Spinal cord (tissue), 10 donors: ENCODE measurements around the gene SMAD1. TPM values are rescaled to one million over a fixed set of nuclear protein-coding genes. Genes with fewer than 3 reads are reported as not detected.
"Not testable (repeated sequence)": the region's sequence is repeated elsewhere in the genome, so short reads cannot be mapped to it uniquely, and the experiment has no call there.

ENCODE experiments used
- DNase-seq, 6 donors: peaks; one replicate each; pipeline versions ENCODE4 v3.0.0 to v3.0.0-alpha.2; 2013 to 2015; ENCODE audit warnings: low spot score in 6 of 6, low read depth in 4 of 6
- H3K27ac ChIP-seq: one replicate; pipeline ENCODE4 v1.5.1; 2013; ENCODE audit warnings: low read depth, low read length, control low read depth
- H3K27me3 ChIP-seq: one replicate; pipeline ENCODE4 v1.6.1; 2013; ENCODE audit warnings: low read length; ENCODE audit not compliant: control insufficient read depth, insufficient read depth
- H3K36me3 ChIP-seq: one replicate; pipeline ENCODE4 v1.6.1; 2013; ENCODE audit warnings: low read length; ENCODE audit not compliant: control insufficient read depth, insufficient read depth
- H3K4me1 ChIP-seq: one replicate; pipeline ENCODE4 v1.6.1; 2013; ENCODE audit warnings: low read length; ENCODE audit not compliant: control insufficient read depth, insufficient read depth
- H3K4me3 ChIP-seq: one replicate; pipeline ENCODE4 v1.5.1; 2013; ENCODE audit warnings: low read depth, low read length, control low read depth
- H3K9me3 ChIP-seq: one replicate; pipeline ENCODE4 v1.6.1; 2013; ENCODE audit warnings: low read length; ENCODE audit not compliant: control insufficient read depth, insufficient read depth
- WGBS: methylation state at CpG from one replicate; pipeline ENCODE4 v1.1.5; 2013; ENCODE audit warnings: missing lambda C conversion rate; ENCODE audit not compliant: insufficient coverage; 5-methylcytosine and 5-hydroxymethylcytosine counted together
- polyA plus RNA-seq, 2 donors: library from polyadenylated mRNA; unstranded; fragments of 120-200 nt; gene quantifications; one replicate each; pipeline ENCODE4 v1.2.1, GENCODE V29; 2013; ENCODE audit not compliant: insufficient read length in 2 of 2
- total RNA-seq, 2 donors: library from RNA; depleted of rRNA in 1 of 2; stranded (reverse); fragments of 120-200 nt in 1 of 2; fragments of >200 nt in 1 of 2; gene quantifications; one replicate each; pipeline versions ENCODE4 v1.2.3 to v1.2.4, GENCODE V29; 2013 to 2014
- donor health status: healthy.

SMAD1 gene
- total and polyA plus RNA-seq, 4 donors = 33.8 to 47.7 (median 41.6) TPM

DNA sequence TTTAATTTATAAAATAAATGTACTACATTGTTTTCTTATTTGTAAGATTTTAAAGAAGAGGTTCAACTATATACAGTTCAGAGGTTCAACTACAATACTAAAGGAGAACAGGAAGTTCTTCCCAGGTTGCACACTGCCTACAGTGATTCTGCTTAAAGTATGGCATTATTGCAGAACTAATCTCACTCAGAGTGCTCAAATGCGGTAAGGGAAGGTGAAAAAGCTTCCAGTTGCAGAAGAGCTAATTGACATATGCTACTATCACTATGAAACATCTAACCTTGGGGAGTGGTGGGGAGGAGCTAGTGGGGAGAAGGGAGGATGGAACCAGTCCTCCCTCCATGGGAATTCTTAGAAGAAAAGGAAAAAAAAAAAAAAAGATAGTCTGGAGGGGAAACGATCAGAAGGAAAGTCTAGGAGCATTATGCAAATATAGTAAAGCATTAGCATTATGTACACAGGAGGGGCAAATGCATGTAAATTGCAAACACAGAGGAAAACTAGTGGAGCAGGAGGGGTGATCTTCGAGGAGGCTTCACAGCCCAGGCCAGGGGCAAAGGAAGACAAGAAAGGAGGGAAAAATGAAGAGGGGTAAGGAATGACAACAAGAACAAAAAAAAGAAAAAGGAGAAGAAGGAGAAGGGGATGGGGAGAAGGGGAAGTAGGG lies 105.6 kb downstream of the SMAD1 start:
- Histone ChIP-seq H3K27me3 (no peaks in the 10 kb centered on the region), H3K27ac (no peak overlapping the region), H3K4me3 (no peak overlapping the region), H3K36me3 (no peaks in the 10 kb centered on the region), H3K9me3 (no peaks in the 10 kb centered on the region), H3K4me1 (no peaks in the 10 kb centered on the region)
- 53% methylated on average over 2 of the region's 3 CpGs for WGBS
- DNase-seq = no peak

DNA sequence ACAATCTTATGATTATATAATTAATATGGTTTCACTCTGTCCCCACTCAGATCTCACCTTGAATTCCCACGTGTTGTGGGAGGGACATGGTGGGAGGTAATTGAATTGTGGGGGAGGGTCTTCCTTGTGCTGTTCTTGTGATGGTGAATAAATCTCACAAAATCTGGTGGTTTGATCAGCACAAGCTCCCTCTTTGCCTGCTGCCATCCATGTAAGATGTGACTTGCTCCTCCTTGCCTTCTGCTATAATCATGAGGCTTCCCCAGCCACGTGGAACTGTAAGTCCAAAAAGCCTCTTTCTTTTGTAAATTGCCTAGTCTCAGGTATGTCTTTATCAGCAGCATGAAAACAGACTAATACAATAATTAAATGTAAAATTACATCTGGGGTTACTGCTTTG lies 107.7 kb downstream of the SMAD1 start:
- not testable (repeated sequence) for H3K9me3 ChIP-seq, H3K27me3 ChIP-seq, DNase-seq, H3K4me3 ChIP-seq, H3K4me1 ChIP-seq, H3K27ac ChIP-seq, H3K36me3 ChIP-seq
- no CpG with 5 or more reads among the region's 2 CpGs for WGBS

DNA sequence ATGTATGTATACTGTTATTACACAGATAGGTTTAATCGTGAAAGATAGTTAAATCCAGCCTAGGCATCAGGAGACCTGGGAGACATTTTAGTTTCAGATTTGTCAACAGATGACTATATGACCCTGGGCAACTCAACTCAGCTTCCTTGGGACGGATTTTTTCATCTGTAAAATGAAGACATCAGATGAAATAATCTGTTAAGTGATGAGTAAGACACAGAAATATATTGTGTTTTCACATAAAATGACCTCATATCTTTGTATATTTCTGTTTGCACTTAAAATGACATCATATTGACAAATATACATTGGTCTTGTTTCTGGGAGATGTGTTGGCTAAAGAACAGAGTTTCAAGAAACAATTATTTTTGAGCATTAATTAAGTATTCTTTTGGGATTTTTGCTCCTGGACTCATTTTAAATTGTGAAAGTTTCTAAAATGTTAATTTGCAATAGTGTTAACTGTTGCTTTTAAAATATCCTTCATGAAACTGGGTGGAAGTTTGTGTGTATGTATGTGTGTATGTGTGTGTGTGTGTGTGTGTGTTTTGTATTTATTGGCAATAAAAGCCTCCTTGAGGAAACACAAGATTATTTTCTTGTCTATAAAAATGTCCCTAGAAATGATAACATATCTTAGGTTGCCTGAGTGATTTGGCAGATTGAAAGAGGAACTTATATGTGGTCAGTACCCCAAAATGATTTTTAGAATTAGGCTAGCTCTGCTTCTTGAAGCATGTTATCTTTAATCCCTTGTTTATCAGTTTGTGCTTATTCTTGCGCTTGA lies 108.5 kb downstream of the SMAD1 start:
- H3K27ac ChIP-seq = no peak overlapping the region
- H3K9me3 ChIP-seq = no peaks in the 10 kb centered on the region
- H3K4me3 ChIP-seq = no peak overlapping the region
- WGBS = 100% methylated on average over 1 of the region's 3 CpGs
- no peaks in the 10 kb centered on the region for H3K36me3 ChIP-seq
- no peaks in the 10 kb centered on the region for H3K27me3 ChIP-seq
- H3K4me1 ChIP-seq = no peaks in the 10 kb centered on the region
- DNase-seq = no peak

DNA sequence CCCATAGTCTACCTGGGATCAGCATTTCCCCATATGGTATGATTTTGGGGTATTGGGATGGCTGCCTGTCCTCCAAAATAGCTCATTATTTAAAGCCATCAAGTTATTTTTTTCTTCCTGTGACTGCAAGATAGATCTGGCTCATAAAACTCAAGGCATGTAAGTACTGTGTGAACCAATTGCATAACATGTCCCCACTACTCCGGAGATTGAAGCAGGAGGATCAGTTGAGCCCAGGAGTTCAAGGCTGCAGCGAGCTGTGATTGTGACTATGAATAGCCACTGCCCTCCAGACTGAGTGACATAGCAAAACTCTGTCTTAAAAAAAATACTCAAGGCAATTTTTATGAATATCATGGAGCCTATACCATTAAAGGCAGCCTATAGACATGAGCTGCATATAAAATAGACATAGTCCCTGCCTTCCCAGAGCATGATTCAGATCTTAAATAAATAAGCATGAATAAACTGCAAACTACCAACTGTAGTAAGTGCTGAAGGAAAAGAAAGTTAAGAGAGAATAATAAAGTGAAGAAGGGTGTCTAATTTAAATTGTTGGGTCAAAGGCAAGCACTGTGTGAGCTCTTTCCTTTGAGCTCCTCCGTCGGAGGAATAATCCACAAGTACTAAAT lies 120.6 kb downstream of the SMAD1 start:
- Histone ChIP-seq H3K4me3 (no peak overlapping the region), H3K4me1 (peaks cover 3% of the 10 kb centered on the region), H3K9me3 (peaks cover 2% of the 10 kb centered on the region), H3K36me3 (no peaks in the 10 kb centered on the region), H3K27ac (no peak overlapping the region), H3K27me3 (no peaks in the 10 kb centered on the region)
- WGBS = no CpG with 5 or more reads among the region's 4 CpGs
- no peak for DNase-seq

DNA sequence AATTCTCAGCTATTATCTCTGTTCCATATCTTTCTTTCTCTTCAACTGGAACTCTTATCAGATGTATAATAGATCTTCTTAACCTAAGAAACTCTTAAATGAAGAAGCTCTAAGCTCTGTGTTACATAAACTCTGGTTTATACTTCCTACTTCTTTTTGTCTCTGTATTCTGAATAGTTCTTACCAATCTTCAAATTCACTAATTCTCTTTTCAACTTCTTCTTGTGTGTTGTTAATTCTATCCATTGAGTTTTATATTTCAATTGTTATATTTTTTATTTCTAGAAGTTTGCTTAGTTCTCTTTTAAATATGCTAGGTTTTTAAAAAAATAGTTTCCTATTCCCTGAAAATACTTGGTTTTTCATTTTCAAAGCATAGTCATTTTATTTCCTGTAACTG lies 124.3 kb downstream of the SMAD1 start:
- no peak overlapping the region for H3K4me3 ChIP-seq
- H3K27me3 ChIP-seq = no peaks in the 10 kb centered on the region
- H3K9me3 ChIP-seq = no peaks in the 10 kb centered on the region
- no peaks in the 10 kb centered on the region for H3K36me3 ChIP-seq
- H3K4me1 ChIP-seq = peaks cover 3% of the 10 kb centered on the region
- no peak overlapping the region for H3K27ac ChIP-seq
- no peak for DNase-seq

Other genes with a start within 250 kb of the SMAD1 start
- 1 to 10 TPM; 9.2 to 9.4 TPM for gene MMAA, start 137.5 kb downstream of the SMAD1 start, total RNA-seq
- gene MMAA, start 137.5 kb downstream of the SMAD1 start, polyA plus RNA-seq = 1 to 10 TPM; 6.1 to 9.0 TPM
- not detected for gene C4orf51, start 198.3 kb downstream of the SMAD1 start, total RNA-seq
- not detected for gene C4orf51, start 198.3 kb downstream of the SMAD1 start, polyA plus RNA-seq